Sciatic nerve (tissue), 2 donors: Measurements from ENCODE around the gene VMP1. TPM values are rescaled to one million over a fixed set of nuclear protein-coding genes. Genes with fewer than 3 reads are reported as not detected.

Source experiments
- ATAC-seq: fragments of 200-7000 bp; cut with Tn5 transposase; one replicate; pipeline ENCODE4 v1.9.1; 2020; ENCODE audit warnings: mild to moderate bottlenecking, moderate library complexity
- DNase-seq: peaks from one replicate; pipeline ENCODE4 v3.0.0-alpha.2; 2020; ENCODE audit warnings: low spot score
- intact Hi-C: fragments of 100-400 bp; cut with DNase I; formaldehyde crosslinking; loops from one replicate; pipeline ENCODE4 v1.14.2; 2022
- total RNA-seq: library from RNA; stranded (reverse); fragmentation: NEBNext Ultra II Directional; extraction: Animal tissue kit (Norgen Biotek cat#: 25700); gene quantifications from one replicate; pipeline ENCODE4 v1.2.1, GENCODE V29; 2021
- donor health status: DM: no; HTN: no; CAD: no.
- donor health status: DM: no; HTN: no; CAD: no.

VMP1 gene
- 236 TPM for total RNA-seq

DNA sequence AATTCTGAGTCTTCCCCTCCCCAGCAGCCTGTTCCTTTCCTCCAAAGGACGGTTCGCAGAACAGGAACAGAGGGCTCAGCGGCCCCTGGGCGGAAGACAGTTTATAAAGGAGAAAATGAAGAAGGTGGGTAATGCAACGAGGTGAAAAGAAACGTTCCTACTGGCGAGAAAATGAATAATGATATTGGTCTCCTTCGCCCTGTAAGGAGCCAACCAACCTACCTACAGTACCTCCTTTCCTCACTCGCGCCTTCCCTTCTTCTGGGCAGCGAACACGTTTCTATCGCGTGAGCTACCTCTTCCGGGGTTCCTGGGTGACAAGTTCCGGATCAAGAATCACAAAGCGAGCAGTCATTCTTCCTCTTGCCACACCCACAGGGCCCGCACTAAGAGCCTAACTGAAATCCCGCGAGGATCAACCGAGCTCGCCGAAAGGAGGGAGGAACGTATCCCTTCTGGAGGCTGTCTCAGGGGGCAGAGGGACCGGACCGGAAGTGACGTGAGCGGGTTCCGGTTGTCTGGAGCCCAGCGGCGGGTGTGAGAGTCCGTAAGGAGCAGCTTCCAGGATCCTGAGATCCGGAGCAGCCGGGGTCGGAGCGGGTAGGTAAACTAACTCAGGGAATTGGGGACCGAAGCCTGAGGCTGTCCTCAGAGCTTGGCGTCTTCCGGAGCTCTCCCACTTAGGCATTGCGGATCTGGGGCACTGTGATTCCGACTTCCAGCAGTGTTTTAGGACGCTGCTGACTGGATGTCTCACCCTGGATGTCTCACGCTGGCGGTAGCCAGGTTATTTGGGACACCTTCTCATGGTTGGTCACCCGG is at the start of gene VMP1, which contains the start of gene PTRH2:
Gene VMP1 (plus strand): TSS at position 506 of the 822 bp plus-strand sequence. CDS start 23,793 bp downstream, outside the sequence.
Gene PTRH2 (minus strand): TSS at position 282 of the 822 bp plus-strand sequence. CDS start 9,452 bp downstream, outside the sequence.
- DNase-seq, result peak; percentile 98
- peak; percentile 100 for ATAC-seq
- intact Hi-C loops, result no loop called here

DNA sequence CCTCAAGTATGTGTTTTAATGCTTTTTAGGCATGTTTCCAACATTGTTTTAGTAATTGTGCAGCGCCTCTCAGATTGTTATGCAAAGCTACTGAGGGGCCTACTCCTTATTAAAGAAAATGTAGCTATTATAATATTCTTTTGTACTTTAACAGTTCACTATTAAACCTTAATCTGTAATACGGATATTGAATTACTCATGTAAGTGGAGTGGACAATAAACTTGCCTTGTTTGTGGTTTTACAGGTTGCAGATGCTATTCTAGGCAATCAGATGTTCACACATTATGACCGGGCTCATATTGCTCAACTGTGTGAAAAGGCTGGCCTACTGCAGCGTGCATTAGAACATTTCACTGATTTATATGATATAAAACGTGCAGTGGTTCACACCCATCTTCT is 41.2 kb upstream of the VMP1 start:
- intact Hi-C loops, result no loop called here
- no peak for ATAC-seq
- DNase-seq, result no peak

DNA sequence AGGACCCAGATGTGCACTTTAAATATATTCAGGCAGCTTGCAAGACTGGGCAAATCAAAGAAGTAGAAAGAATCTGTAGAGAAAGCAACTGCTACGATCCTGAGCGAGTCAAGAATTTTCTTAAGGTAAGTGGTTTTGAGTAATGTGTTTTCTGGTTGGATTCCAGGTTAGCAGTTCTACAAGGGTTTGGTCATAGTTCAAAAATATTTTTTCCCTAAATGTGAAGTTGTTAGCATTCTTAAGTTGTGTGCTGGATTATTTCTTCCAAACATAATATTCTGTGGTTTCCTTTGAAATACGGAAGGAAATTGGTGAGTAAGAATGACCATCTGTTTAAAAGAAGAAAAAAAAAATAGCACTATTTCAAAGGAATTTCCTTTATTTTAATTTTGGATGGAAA is 38.6 kb upstream of the VMP1 start:
- ATAC-seq, result peak; percentile 52
- intact Hi-C loops, result no loop called here
- DNase-seq, result no peak

- no peak for DNase-seq
- ATAC-seq, result no peak
- intact Hi-C loops, result no loop called here
Observed at GRCh38 chr17:59669411-59669810, 38.0 kb upstream of the VMP1 start.

DNA sequence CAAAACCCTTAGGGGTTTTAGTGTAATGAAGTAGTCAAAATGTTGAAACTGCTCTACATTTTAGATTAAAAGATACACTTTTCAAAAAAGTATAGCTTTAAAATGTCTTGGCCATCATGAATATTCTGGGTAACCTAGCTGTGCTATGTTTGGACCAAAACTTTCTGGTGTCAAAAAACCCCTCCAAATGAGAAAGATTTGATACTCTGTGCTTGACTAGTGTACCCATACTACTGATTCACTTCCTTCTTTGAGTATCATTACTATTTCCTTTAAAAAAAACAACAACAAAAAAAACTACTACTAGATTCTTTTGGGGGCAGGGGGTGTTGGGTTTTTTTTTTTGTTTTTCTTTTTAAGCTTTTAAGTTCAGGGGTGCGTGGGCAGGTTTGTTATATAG is 37.5 kb upstream of the VMP1 start:
- intact Hi-C loops, result no loop called here
- DNase-seq (no peak), ATAC-seq (no peak)

GRCh38 chr17:59671386-59671785 is 36.1 kb upstream of the VMP1 start:
- DNase-seq (no peak), ATAC-seq (no peak)
- intact Hi-C loops, result no loop called here

- DNase-seq (no peak), ATAC-seq (no peak)
- intact Hi-C loops, result no loop called here
Observed at GRCh38 chr17:59675231-59675630, 32.2 kb upstream of the VMP1 start.

GRCh38 chr17:59676716-59677115 is 30.7 kb upstream of the VMP1 start:
- intact Hi-C loops, result no loop called here
- ATAC-seq, result no peak
- DNase-seq, result no peak

- DNase-seq, result no peak
- ATAC-seq, result no peak
- intact Hi-C loops, result no loop called here
Observed at GRCh38 chr17:59678918-59679317, 28.5 kb upstream of the VMP1 start.

- intact Hi-C loops, result no loop called here
- DNase-seq, result no peak
- no peak for ATAC-seq
Observed at GRCh38 chr17:59680314-59680713, 27.1 kb upstream of the VMP1 start.

- ATAC-seq (no peak), DNase-seq (no peak)
- intact Hi-C loops, result no loop called here
Observed at GRCh38 chr17:59683283-59683682, 24.2 kb upstream of the VMP1 start.

DNA sequence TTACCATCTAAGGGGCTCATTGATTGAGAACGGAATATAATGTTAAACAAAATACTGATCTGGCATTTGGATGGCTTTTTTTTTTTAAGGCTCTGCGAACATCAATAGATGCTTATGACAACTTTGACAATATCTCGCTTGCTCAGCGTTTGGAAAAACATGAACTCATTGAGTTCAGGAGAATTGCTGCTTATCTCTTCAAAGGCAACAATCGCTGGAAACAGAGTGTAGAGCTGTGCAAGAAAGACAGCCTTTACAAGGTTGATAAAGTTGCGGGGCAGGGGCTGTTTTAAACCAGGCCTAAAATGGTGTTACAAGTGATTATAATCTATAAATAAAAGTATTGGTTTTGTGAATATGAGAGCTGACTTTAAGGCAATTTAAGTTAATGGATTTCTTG is 22.5 kb upstream of the VMP1 start:
- DNase-seq (no peak), ATAC-seq (no peak)
- intact Hi-C loops, result no loop called here

- ATAC-seq, result no peak
- intact Hi-C loops, result no loop called here
Observed at GRCh38 chr17:59688008-59688407, 19.4 kb upstream of the VMP1 start.

DNA sequence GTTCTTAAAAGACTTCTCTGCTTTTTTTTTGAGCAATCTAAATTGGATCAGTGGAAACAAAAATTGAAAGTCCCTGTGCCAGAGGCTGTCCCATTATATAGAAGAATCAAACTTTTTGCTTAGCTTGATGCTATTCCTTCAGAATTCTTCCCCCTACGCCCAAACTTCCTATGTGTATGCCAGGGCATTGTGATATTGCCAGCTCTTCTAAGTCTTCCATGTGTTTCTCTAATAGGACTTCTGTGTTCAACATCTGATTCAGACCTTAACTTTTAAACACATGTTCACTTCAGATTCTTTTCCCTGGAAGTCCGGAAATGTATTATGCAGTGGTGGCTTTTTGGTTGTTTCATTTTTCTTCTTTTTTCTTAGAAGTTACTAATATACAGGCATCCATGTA is 19.0 kb upstream of the VMP1 start:
- intact Hi-C loops, result no loop called here
- ATAC-seq (no peak), DNase-seq (no peak)

More at GRCh38 chr17:59688008-59688407, 19.4 kb upstream of the VMP1 start:
- no peak for DNase-seq

GRCh38 chr17:59693582-59693981 is 13.9 kb upstream of the VMP1 start:
- no peak for DNase-seq
- intact Hi-C loops, result no loop called here
- ATAC-seq, result no peak

DNA sequence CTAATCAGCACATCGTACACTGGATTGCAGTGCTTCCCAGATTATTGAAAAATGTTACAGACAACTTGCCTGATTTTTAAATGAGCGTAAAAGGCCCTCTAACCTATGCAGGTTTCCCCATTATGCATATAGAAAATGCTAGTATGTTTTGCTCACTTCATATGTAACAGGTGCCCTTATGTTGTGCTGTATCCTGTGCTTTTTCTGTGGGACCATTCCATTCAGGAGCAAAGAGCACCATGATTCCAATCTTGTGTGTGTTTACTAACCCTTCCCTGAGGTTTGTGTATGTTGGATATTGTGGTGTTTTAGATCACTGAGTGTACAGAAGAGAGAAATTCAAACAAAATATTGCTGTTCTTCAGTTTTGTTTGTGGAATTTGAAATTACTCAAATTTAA is 13.1 kb upstream of the VMP1 start:
- DNase-seq, result no peak
- intact Hi-C loops, result no loop called here
- ATAC-seq, result no peak

- intact Hi-C loops, result no loop called here
- no peak for DNase-seq
- no peak for ATAC-seq
Observed at GRCh38 chr17:59695945-59696681, 11.3 kb upstream of the VMP1 start.

GRCh38 chr17:59696682-59697277 is 10.7 kb upstream of the VMP1 start:
- intact Hi-C loops, result no loop called here
- DNase-seq (no peak), ATAC-seq (no peak)

- DNase-seq (no peak), ATAC-seq (no peak)
- intact Hi-C loops, result no loop called here
Observed at GRCh38 chr17:59698143-59698542, 9.3 kb upstream of the VMP1 start.

- DNase-seq (no peak), ATAC-seq (no peak)
- intact Hi-C loops, result no loop called here
Observed at GRCh38 chr17:59699218-59699617, 8.2 kb upstream of the VMP1 start.
